ENCODE data around the gene BACE1.

Gene BACE1

DNA sequence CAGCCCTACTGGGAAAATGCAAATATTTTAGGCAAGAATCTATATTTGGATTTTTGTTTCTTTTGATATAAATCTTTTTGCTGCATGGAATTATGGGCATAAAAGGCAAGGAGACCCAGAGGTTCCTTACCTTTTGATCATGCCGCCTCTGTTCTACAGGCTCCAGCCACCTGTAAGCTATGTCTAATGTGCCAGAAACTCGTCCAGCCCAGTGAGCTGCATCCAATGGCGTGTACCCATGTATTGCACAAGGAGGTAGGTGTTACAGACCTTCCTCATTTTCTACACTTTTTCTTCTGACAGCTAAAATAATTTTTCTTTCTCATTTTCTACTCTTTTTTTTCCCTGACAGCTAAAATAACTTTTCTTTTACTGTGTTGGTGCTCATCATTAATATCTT, 33.1 kb downstream of the BACE1 start:
- no peak for TF ChIP-seq CTCF (IDR thresholded peaks at IDR 0.05)

GRCh38 chr11:117281869-117282268, 34.2 kb downstream of the BACE1 start:
- TF ChIP-seq CTCF (IDR thresholded peaks at IDR 0.05): no peak

DNA sequence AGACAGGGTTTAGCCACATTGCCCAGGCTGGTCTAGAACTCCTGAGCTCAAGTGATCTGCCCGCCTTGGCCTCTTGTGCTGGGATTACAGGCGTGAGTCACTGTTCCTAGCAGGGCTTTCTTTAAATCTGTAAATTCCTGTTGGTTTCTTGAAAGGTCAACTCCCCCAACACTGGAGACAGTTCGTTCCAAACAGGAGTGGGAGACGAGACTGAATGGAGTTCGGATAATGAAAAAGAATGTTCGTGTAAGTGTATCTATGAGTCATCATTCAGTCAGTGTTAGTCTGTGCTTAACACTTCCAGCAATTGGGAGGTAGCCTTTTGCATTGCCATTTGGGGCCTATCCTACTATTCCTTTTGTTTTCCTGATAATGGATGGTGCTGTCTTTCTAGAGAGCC, 34.9 kb downstream of the BACE1 start:
- no peak for TF ChIP-seq CTCF (IDR thresholded peaks at IDR 0.05)

DNA sequence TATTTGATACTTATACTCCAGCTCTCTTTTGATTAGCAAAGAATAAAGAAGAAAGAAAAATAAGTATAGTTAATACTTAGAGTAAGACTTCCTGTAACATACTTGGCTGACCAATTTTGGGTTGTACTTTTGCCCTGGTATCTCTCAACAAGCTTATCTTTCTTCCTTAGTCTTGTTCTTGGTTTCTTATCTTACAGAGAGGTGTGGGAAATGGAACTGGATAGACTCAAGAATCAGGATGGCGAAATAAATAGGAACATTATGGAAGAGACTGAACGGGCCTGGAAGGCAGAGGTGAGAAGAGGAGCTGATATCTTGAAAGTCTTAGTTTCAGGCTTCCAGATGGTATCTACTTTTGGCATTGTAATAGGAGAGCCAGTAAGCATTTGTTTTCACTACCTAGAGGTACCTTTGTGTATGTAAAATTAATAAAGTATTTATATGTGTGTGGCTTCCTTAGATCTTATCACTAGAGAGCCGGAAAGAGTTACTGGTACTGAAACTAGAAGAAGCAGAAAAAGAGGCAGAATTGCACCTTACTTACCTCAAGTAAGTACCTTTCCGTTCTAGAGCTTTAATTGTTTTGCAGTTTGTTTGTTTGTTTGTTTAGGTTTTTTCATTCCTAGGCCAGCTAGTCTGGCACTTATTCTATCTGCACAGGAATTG, 36.2 kb downstream of the BACE1 start:
- TF ChIP-seq CTCF (IDR thresholded peaks at IDR 0.05): no peak

GRCh38 chr11:117278347-117278746, 37.7 kb downstream of the BACE1 start:
- no peak for TF ChIP-seq CTCF (IDR thresholded peaks at IDR 0.05)

DNA sequence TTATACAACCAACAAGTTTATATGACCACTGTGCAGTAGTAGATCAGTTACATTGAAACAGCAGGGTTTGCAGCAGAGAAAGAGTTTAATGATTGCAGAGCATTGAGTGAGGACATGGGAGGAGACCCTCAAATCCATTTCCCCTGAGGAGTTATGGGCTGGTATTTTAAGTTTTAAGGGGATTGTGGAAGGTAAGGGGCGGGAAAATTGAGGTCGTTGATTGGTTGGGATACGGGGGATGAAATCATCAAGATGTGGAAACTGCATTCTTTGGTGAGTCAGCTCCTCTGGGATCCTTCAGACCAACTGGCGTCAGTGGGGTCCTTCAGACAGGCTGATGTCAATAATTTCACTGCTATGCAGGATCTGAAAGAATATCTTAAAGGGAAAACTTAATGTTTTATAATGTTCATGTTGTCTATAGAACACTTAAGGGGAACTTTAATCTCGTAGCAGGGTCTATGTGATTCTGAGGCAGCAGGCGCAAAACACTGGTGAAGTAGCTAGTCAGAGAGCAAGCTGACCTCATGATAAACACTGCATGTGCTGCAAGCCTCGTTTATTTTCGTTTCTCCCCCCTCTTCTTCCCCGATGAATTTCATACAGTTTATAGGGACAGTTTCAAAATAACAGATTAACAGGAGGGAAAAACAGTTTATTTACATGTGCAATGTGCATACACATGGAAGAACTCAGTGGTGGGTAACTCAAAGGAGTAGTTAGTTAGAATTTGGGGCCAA, 42.3 kb downstream of the BACE1 start:
- TF ChIP-seq CTCF (IDR thresholded peaks at IDR 0.05): no peak

DNA sequence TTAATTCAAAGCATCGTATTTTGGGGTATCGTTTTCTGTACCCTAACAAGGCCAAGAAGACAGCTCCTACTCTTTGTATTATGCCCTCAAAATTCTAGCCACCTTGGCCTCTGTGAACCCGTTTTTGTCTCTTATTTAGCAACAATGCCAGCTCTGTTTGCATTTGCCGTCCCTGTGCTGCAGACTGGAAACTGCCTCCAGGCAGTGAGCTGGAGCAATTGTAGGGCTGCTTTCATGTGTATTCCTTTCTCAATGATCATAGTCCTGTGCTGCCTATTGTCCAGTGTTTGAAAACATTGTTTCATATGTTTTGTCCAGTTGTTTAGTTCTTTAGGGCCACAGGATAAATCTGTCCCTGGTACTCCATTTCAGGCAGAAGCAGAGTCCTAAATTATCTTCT, 44.8 kb downstream of the BACE1 start:
- no peak for TF ChIP-seq CTCF (IDR thresholded peaks at IDR 0.05)
